ENCODE data around the gene CEP350. TPM values are rescaled to one million over a fixed set of nuclear protein-coding genes. Genes with fewer than 3 reads are reported as not detected.

The CEP350 gene
- total and polyA plus RNA-seq, 10 of the 15 experiments (the other 5 are each of a cell fraction or from before 2014, with no cell fraction given): 5.2 to 46.0 (median 23.1) TPM

DNA sequence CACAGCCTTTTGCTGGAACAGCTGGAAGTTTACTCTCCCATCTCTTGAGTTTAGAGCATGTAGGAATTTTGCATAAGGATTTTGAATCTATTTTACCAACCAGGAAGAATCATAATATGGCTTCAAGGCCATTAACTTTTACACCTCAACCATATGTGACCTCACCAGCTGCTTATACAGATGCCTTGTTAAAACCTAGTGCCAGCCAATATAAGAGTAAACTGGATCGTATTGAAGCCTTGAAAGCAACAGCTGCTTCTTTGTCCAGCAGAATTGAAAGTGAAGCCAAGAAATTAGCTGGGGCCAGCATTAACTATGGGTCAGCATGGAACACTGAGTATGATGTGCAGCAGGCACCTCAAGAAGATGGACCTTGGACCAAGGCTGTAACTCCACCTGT is 65.4 kb downstream of the CEP350 start:
- in situ Hi-C loops (cut with MboI) (no loop called here), intact Hi-C loops (cut with micrococcal nuclease; ENCODE audit: unreplicated experiment) (loop anchor here (5.0 kb wide), 1 partner anchor 37 kb away; no protein-coding TSS in a partner anchor)
- ChIA-PET CTCF (interaction anchor here (2.5 kb wide), 1 partner anchor 12 kb away, joined by 10 read pairs; no protein-coding TSS in a partner anchor), RAD21 (ENCODE audit: unreplicated experiment) (no interaction called here), POLR2A (interaction anchor here (0.8 kb wide), 1 partner anchor 16 kb away, joined by 3 read pairs; no protein-coding TSS in a partner anchor), SMC1A (ENCODE audit: uncharacterized antibody, unreplicated experiment) (interaction anchor here (0.8 to 1.9 kb wide), 5 partner anchors 11 to 151 kb away, joined by 3 to 6 read pairs (median 3); no protein-coding TSS in a partner anchor)
- no peak for ATAC-seq
- Histone ChIP-seq H2AFZ (ENCODE audit: control insufficient read depth, low read depth, low read length) (no peak overlapping the region), H3K9me3 (replicated peaks; ENCODE audit: control insufficient read depth, insufficient read depth, low read length) (no peaks in the 10 kb centered on the region), H3K79me2 (ENCODE audit: control insufficient read depth, insufficient read depth, low read length) (no peaks in the 10 kb centered on the region), H3K27ac (ENCODE audit: control insufficient read depth, insufficient read depth) (no peak overlapping the region), H3K4me1 (ENCODE audit: control insufficient read depth, insufficient read depth, low read length) (no peaks in the 10 kb centered on the region), H3K36me3 (ENCODE audit: control insufficient read depth in 2 of 2, insufficient read depth in 2 of 2, low read length in 1 of 2) (peaks cover 2 to 25% of the 10 kb centered on the region in 2 experiments), H3K4me3 (no peak overlapping the region), H3K9ac (ENCODE audit: control insufficient read depth, insufficient read depth, low read length) (no peak overlapping the region), H3K27me3 (replicated peaks in 1 of 2; ENCODE audit: control insufficient read depth in 2 of 2, insufficient read depth in 2 of 2, low read length in 1 of 2) (no peaks in the 10 kb centered on the region), H3K4me2 (ENCODE audit: control insufficient read depth, insufficient read depth) (no peak overlapping the region), H4K20me1 (ENCODE audit: control insufficient read depth, insufficient read depth) (no peaks in the 10 kb centered on the region)
- TF ChIP-seq, protein P1, sequence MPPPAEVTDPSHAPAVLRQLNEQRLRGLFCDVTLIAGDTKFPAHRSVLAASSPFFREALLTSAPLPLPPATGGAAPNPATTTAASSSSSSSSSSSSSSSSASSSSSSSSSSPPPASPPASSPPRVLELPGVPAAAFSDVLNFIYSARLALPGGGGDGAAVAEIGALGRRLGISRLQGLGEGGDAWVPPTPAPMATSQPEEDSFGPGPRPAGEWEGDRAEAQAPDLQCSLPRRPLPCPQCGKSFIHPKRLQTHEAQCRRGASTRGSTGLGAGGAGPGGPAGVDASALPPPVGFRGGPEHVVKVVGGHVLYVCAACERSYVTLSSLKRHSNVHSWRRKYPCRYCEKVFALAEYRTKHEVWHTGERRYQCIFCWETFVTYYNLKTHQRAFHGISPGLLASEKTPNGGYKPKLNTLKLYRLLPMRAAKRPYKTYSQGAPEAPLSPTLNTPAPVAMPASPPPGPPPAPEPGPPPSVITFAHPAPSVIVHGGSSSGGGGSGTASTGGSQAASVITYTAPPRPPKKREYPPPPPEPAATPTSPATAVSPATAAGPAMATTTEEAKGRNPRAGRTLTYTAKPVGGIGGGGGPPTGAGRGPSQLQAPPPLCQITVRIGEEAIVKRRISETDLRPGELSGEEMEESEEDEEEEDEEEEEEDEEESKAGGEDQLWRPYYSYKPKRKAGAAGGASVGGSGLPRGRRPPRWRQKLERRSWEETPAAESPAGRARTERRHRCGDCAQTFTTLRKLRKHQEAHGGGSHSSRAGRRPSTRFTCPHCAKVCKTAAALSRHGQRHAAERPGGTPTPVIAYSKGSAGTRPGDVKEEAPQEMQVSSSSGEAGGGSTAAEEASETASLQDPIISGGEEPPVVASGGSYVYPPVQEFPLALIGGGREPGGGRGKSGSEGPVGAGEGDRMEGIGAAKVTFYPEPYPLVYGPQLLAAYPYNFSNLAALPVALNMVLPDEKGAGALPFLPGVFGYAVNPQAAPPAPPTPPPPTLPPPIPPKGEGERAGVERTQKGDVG (CRISPR knock-in tag; IDR thresholded peaks at IDR 0.05): no peak
- no peak for TF ChIP-seq TCF12 (IDR thresholded peaks at IDR 0.05; ENCODE audit: low read depth, low read length)
- no peak for TF ChIP-seq EGR1 (IDR thresholded peaks at IDR 0.05; ENCODE audit: borderline replicate concordance in 1 of 2, low read depth in 2 of 2, low read length in 2 of 2)
- TF ChIP-seq TBL1XR1 (IDR thresholded peaks at IDR 0.05; ENCODE audit: low read depth, low read length): no peak
- TF ChIP-seq ASH2L (IDR thresholded peaks at IDR 0.05; ENCODE audit: borderline replicate concordance, low read depth): no peak
- TF ChIP-seq CBX5 (IDR thresholded peaks at IDR 0.05; ENCODE audit: low read depth): no peak
- TF ChIP-seq, protein P2, sequence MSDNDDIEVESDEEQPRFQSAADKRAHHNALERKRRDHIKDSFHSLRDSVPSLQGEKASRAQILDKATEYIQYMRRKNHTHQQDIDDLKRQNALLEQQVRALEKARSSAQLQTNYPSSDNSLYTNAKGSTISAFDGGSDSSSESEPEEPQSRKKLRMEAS (IDR thresholded peaks at IDR 0.05; ENCODE audit: low read depth, low read length): no peak
- TF ChIP-seq MTA3 (IDR thresholded peaks at IDR 0.05; ENCODE audit: borderline replicate concordance, low read length): no peak
- TF ChIP-seq, protein P3, sequence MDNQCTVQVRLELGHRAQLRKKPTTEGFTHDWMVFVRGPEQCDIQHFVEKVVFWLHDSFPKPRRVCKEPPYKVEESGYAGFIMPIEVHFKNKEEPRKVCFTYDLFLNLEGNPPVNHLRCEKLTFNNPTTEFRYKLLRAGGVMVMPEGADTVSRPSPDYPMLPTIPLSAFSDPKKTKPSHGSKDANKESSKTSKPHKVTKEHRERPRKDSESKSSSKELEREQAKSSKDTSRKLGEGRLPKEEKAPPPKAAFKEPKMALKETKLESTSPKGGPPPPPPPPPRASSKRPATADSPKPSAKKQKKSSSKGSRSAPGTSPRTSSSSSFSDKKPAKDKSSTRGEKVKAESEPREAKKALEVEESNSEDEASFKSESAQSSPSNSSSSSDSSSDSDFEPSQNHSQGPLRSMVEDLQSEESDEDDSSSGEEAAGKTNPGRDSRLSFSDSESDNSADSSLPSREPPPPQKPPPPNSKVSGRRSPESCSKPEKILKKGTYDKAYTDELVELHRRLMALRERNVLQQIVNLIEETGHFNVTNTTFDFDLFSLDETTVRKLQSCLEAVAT (IDR thresholded peaks at IDR 0.05): no peak
- no peak for TF ChIP-seq HDGF (IDR thresholded peaks at IDR 0.05)
- no peak for TF ChIP-seq SMAD5 (IDR thresholded peaks at IDR 0.05; ENCODE audit: low read depth)
- WGBS (ENCODE audit: insufficient coverage, insufficient replicate concordance, low lambda C conversion rate, missing lambda C conversion rate): 100% methylated on average over 1 of the region's 1 CpG
- no peak for DNase-seq (ENCODE audit: low read depth, low spot score)
- BruUV-seq (replicated peaks): no TSS peak
- FAIRE-seq: no peak

Data from GM12878 (cell line).